CD4-positive, alpha-beta T cell treated with Interferon gamma for 1 hour (primary cell): ENCODE measurements around the gene BGN.
A peak's percentile ranks its signal among the peaks of the same experiment; 100 is the strongest.

Experiments used
- DNase-seq: peaks from one replicate; pipeline ENCODE4 v3.0.0-alpha.2; 2020

BGN gene

GRCh38 chrX:153533091-153533490 lies 38.3 kb downstream of the BGN start:
- DNase-seq = no peak

DNA sequence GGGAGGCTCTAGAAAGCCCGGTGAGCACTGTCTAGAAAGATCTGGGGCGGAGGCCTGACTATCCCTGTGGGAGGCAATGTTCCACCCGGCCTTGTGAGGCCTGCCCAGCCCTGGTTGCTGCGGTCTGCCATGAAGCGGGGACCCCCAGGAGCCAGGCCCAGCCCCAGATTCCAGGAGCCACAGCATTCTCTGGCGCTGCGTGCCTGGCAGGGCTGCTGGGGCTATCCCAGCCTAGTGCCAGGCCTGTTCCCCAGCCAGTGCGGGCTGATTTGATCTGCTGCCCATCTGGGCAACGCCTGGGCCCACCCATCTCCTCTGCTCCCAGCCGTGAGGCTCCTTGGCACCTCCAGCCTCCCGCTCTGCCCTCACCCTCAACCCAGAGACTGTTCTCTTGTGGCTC lies 42.3 kb downstream of the BGN start:
- no peak for DNase-seq

DNA sequence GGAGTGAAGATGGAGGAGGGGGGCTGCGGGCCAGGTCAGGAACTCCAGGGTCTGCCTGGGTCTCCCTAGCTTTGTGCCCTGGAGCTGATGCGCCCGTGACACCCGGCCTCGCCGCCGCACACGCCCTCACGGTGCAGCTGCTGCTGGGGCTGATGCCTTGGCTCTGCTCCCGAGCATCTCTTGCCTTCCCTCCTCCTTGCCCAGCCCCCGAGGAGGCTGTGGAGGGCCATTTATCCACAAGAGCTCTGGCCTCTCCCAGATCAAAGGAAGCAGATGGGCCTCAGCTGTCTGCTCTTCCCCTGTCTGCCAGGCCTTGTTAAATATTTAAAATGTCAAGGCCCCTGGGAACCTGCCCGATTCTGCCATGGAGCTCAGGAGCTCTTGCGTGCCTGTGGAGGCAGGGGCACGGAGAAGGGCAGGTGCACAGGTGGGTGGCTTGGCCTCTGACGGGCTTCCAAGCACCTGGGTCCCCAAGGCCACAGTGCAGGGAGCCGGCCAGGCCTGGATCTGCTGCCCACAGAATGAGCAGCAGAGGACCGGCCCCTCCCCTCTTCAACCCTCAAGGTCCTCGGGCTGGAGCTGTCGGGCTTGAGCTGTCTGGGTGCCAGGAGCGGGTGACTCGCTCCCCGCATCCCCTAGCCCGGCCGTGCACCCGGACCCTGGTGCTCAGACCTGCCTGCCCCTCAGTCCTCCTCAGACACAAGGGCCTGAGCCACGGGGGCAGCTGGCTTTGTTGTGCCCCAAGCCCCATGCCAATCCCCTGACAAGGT lies 42.9 kb downstream of the BGN start:
- DNase-seq = no peak

GRCh38 chrX:153538424-153538823 lies 43.6 kb downstream of the BGN start:
- DNase-seq = no peak

- DNase-seq = peak; percentile 47
These were observed 44.6 kb downstream of the BGN start for GRCh38 chrX:153539171-153539978.

- DNase-seq = no peak
These were observed 45.2 kb downstream of the BGN start for GRCh38 chrX:153539979-153540358.

GRCh38 chrX:153544727-153545126 lies 49.9 kb downstream of the BGN start:
- DNase-seq = no peak

- DNase-seq = no peak
These were observed 51.6 kb downstream of the BGN start for GRCh38 chrX:153546386-153546785.

DNA sequence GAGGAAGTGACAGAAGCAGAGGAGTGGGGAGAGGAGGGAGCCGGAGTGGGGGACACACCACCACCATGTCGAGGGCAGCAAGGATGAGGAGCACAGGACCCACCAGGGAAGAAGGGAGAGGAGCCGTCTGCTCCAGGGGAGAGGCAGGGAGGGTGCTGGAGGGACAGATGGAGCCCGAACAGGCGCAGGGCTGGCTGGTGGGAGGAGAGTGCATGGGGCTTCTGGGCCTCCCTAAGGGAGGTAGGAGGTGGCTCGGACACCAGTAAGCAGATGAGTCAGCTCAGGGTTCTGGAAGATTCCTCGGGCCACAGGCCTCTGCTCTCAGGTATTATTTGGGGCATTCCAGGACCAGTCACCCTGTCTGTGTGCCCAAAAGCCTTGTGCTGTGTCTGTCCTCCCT lies 52.4 kb downstream of the BGN start:
- DNase-seq = no peak

GRCh38 chrX:153549231-153549630 lies 54.5 kb downstream of the BGN start:
- no peak for DNase-seq

- DNase-seq = no peak
These were observed 55.0 kb downstream of the BGN start for GRCh38 chrX:153549807-153550206.

DNA sequence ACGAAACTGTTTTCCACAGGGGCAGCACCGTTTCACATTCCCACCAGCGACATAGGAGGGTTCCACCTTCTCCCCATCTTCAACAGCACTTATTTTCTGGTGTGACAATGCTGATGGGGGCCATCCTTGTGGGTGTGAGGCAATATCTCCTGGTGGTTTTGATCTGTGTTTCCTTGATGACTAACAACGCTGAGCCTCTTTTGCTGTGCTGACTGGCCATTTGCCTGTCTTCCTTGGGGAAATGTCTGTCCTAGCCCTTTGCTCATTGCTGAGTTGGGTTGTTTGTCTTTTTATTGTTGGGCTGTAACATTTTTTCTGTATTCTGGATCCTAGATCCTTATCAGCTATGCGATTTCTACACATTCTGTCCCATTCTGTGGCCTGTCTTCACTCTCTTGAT lies 56.4 kb downstream of the BGN start:
- DNase-seq = no peak

DNA sequence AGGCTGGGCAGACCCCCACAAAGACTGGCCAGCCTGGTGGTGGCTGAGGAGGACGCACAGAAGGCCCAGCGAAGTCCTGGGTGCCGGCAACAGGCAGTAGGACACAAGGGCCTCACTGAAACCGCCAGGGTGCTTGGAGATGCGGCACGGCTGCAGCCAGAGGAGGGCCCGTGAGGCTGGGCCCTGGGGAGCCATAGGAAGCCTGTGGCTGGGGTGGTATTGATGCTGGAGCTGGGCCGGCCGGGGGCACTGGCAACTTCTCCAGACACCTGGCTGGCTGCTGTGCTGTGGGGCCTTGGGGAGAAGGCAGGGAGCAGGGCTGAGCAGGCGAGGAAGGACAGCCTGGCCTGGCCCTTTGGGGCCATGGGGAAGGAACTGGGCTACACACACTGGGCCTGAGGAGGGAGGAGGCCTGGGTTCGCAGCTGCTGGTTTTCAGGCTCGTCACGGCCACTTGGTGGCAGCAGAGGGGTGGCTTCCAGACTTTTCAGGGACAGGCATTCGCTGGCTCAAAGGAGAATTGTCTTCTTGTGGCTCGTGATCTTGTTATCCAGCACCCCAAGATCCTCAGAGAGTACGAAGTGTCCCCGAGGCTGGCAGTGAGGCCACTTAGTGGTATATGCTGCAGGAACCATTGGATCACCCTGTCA lies 59.9 kb downstream of the BGN start:
- DNase-seq = peak; percentile 59

- DNase-seq = no peak
These were observed 62.0 kb downstream of the BGN start for GRCh38 chrX:153556767-153557166.

- no peak for DNase-seq
These were observed 63.0 kb downstream of the BGN start for GRCh38 chrX:153557618-153558355.
